Neural progenitor cell (in vitro differentiated cells): ENCODE results near the gene NSUN7.

Experiments used
- EZH2phosphoT487 ChIP-seq: fragments of 200-600 bp; sonication (generic); IDR thresholded peaks from 2 replicates; pipeline ENCODE4 v1.6.1; 2017; ENCODE audit warnings: antibody characterized with exemption
- TF ChIP-seq, protein P1 (sequence below): fragments of 200-600 bp; sonication (generic); IDR thresholded peaks from 2 replicates; pipeline ENCODE4 v1.5.1; 2017; ENCODE audit warnings: antibody characterized with exemption, mild to moderate bottlenecking

GRCh38 chr4:40737879-40738278 lies 11.9 kb upstream of the NSUN7 start:
- TF ChIP-seq, protein P1, sequence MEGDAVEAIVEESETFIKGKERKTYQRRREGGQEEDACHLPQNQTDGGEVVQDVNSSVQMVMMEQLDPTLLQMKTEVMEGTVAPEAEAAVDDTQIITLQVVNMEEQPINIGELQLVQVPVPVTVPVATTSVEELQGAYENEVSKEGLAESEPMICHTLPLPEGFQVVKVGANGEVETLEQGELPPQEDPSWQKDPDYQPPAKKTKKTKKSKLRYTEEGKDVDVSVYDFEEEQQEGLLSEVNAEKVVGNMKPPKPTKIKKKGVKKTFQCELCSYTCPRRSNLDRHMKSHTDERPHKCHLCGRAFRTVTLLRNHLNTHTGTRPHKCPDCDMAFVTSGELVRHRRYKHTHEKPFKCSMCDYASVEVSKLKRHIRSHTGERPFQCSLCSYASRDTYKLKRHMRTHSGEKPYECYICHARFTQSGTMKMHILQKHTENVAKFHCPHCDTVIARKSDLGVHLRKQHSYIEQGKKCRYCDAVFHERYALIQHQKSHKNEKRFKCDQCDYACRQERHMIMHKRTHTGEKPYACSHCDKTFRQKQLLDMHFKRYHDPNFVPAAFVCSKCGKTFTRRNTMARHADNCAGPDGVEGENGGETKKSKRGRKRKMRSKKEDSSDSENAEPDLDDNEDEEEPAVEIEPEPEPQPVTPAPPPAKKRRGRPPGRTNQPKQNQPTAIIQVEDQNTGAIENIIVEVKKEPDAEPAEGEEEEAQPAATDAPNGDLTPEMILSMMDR = no peak
- TF ChIP-seq EZH2phosphoT487 = no peak
